ENCODE data around the gene HS2ST1.

The HS2ST1 gene

DNA sequence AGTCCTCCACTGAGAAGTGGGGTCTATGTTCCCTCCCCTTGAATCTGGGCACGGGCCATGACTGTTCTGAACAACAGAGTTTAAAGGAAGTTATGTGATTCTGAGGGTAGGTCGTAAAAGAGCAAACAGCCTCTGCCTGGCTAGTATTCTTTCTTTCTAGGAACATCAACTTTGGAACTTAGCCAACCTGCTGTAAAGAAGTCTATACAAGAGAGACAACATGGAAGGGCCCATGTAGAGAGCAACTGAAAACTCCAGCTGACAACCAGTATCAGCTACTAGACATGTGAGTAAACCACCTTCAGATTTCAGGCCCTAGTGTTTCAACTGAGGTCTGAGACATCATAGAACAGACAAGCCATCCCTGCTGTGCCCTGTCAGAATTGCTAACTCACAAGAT is 8.0 kb upstream of the HS2ST1 start:
- FAIRE-seq (no peak), DNase-seq (ENCODE audit: insufficient read length) (no peak)
- TF ChIP-seq TAF1 (IDR thresholded peaks at IDR 0.05; ENCODE audit: borderline replicate concordance, low read depth, low read length) (no peak), POLR2AphosphoS5 (IDR thresholded peaks at IDR 0.05; ENCODE audit: low read depth, low read length) (no peak), POLR2A (IDR thresholded peaks at IDR 0.05; ENCODE audit: low read depth, low read length) (no peak)

- TF ChIP-seq TAF1 (IDR thresholded peaks at IDR 0.05; ENCODE audit: borderline replicate concordance, low read depth, low read length) = no peak
- no peak for TF ChIP-seq POLR2AphosphoS5 (IDR thresholded peaks at IDR 0.05; ENCODE audit: low read depth, low read length)
- peak; percentile 84 for FAIRE-seq
- no peak for DNase-seq (ENCODE audit: insufficient read length)
These were observed 2.0 kb upstream of the HS2ST1 start for GRCh38 chr1:86912281-86912900.

- DNase-seq (ENCODE audit: insufficient read length) (no peak), FAIRE-seq (no peak)
- no peak for TF ChIP-seq TAF1 (IDR thresholded peaks at IDR 0.05; ENCODE audit: borderline replicate concordance, low read depth, low read length)
These were observed 988 bp upstream of the HS2ST1 start for GRCh38 chr1:86913399-86913895.

DNA sequence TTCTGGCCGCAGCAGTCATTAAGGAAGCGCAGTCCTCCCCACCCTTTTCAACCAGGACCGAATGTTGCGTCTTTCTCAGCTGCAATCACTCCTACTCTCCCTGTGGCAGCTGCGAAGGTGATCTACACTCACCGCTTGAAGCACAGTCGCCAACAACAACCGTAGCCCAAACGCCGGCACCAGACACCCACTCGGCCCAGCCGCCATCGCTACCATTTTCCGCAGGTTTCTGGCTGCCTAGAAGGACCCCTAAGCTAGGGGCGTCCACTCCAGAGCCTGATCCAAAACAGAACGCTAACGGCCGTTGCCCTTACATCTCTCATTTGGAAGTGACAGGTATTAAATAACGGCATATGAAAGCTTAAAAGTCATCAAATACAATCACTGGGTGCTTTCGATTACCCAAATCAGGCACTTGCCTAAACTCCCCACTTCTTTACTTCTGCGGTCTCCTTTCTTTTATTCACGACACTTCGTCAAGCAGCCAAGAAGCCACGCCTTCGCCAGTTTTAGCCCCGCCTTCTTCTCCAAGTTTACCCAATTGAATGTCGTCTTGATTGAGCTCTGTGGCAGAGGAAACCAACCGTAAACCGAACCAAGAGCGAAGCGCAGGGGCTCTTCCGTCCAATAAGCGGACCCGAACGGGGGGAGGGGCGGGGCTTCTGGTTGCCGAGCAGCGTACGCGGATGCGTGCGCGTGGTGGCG is 387 bp upstream of the HS2ST1 start, which contains the start of gene SELENOF:
Gene SELENOF, minus strand, starts transcription at position 231 of the 705 bp plus-strand sequence. Its CDS starts 15 bp downstream, at position 216.
- peak; percentile 73 for DNase-seq (ENCODE audit: insufficient read length)
- peak; percentile 85 for TF ChIP-seq POLR2AphosphoS5 (IDR thresholded peaks at IDR 0.05; ENCODE audit: low read depth, low read length)
- peak; percentile 88 for TF ChIP-seq POLR2A (IDR thresholded peaks at IDR 0.05; ENCODE audit: low read depth, low read length)
- peak; percentile 93; the same call in 1 of the 2 replicates for TF ChIP-seq TAF1 (IDR thresholded peaks at IDR 0.05; ENCODE audit: borderline replicate concordance, low read depth, low read length)
- peak; percentile 96 for FAIRE-seq

DNA sequence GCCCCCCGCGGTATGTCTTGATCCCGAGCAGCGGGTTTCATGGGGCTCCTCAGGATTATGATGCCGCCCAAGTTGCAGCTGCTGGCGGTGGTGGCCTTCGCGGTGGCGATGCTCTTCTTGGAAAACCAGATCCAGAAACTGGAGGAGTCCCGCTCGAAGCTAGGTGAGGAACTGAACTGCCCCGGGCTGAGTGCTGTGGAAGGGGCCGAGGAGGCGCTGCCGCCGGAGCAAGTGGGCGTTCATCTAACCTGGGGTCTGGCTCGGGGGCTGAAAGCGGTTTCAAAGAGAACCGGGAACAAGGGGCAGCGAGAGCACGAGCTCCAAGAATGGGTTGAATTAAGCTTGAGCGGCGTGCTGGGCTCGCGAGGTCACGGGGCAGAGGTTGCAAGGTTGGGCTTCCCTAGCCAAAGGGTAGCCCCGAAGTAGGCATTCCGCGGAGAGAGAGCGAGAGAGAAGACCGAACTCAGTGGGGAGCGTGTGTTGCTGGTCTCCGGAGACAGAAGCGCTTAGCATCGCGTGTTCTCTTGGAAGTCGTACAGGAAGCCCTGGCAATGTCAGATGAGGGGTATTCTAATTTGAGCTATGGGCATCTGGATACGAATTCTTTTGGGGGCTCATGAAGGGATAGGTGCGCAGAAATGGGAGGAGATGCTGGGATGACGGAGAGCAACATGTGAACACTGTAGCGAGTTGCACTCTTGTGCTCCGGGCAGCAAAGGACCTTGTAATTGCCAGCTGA is 732 bp downstream of the HS2ST1 start:
- FAIRE-seq (peak; percentile 82), DNase-seq (ENCODE audit: insufficient read length) (peak; percentile 12)
- no peak for TF ChIP-seq TAF1 (IDR thresholded peaks at IDR 0.05; ENCODE audit: borderline replicate concordance, low read depth, low read length)
- TF ChIP-seq POLR2A (IDR thresholded peaks at IDR 0.05; ENCODE audit: low read depth, low read length) = no peak
- TF ChIP-seq POLR2AphosphoS5 (IDR thresholded peaks at IDR 0.05; ENCODE audit: low read depth, low read length) = no peak

DNA sequence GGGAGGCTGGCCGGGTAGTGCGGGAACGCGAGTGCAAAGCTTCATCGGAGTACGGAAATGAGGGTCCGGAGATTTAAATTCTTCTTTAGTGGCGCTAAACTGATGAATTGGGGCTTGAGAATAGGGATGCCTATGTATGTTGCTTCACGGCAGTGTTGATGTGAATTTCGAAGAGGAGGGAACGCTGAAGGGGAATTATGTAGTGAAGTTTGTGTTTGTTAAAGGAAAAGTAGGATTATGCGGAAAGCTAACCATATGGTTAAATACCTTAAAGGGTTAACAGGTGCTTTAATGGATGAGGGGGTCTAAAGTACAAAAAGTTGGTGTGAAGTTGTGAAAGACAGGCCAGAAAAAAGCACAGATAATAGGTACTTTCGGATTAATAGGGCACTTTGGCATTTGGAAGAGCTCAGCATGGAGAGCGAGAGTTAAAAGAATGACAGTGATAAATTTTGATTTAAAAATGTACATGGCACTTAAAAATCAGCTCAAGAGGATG is 1.4 kb downstream of the HS2ST1 start:
- no peak for TF ChIP-seq TAF1 (IDR thresholded peaks at IDR 0.05; ENCODE audit: borderline replicate concordance, low read depth, low read length)
- no peak for TF ChIP-seq POLR2AphosphoS5 (IDR thresholded peaks at IDR 0.05; ENCODE audit: low read depth, low read length)
- TF ChIP-seq POLR2A (IDR thresholded peaks at IDR 0.05; ENCODE audit: low read depth, low read length) = no peak
- FAIRE-seq (no peak), DNase-seq (ENCODE audit: insufficient read length) (no peak)

- FAIRE-seq (no peak), DNase-seq (ENCODE audit: insufficient read length) (no peak)
- TF ChIP-seq TAF1 (IDR thresholded peaks at IDR 0.05; ENCODE audit: borderline replicate concordance, low read depth, low read length) (no peak), POLR2A (IDR thresholded peaks at IDR 0.05; ENCODE audit: low read depth, low read length) (no peak), POLR2AphosphoS5 (IDR thresholded peaks at IDR 0.05; ENCODE audit: low read depth, low read length) (no peak)
These were observed 2.3 kb downstream of the HS2ST1 start for GRCh38 chr1:86916752-86917151.

- FAIRE-seq (no peak), DNase-seq (ENCODE audit: insufficient read length) (no peak)
- TF ChIP-seq POLR2A (IDR thresholded peaks at IDR 0.05; ENCODE audit: low read depth, low read length) = no peak
- no peak for TF ChIP-seq TAF1 (IDR thresholded peaks at IDR 0.05; ENCODE audit: borderline replicate concordance, low read depth, low read length)
- TF ChIP-seq POLR2AphosphoS5 (IDR thresholded peaks at IDR 0.05; ENCODE audit: low read depth, low read length) = no peak
These were observed 8.0 kb downstream of the HS2ST1 start for GRCh38 chr1:86922445-86922844.

- FAIRE-seq (no peak), DNase-seq (ENCODE audit: insufficient read length) (no peak)
- no peak for TF ChIP-seq POLR2AphosphoS5 (IDR thresholded peaks at IDR 0.05; ENCODE audit: low read depth, low read length)
- no peak for TF ChIP-seq TAF1 (IDR thresholded peaks at IDR 0.05; ENCODE audit: borderline replicate concordance, low read depth, low read length)
- no peak for TF ChIP-seq POLR2A (IDR thresholded peaks at IDR 0.05; ENCODE audit: low read depth, low read length)
These were observed 10.0 kb downstream of the HS2ST1 start for GRCh38 chr1:86924324-86924960.

GRCh38 chr1:86925742-86926141 is 11.3 kb downstream of the HS2ST1 start:
- DNase-seq (ENCODE audit: insufficient read length) = no peak
- TF ChIP-seq TAF1 (IDR thresholded peaks at IDR 0.05; ENCODE audit: borderline replicate concordance, low read depth, low read length) = no peak
- FAIRE-seq = no peak

GRCh38 chr1:86926883-86927282 is 12.4 kb downstream of the HS2ST1 start:
- FAIRE-seq = no peak

More at GRCh38 chr1:86926883-86927282, 12.4 kb downstream of the HS2ST1 start:
- no peak for DNase-seq (ENCODE audit: insufficient read length)
- no peak for TF ChIP-seq POLR2A (IDR thresholded peaks at IDR 0.05; ENCODE audit: low read depth, low read length)
- no peak for TF ChIP-seq POLR2AphosphoS5 (IDR thresholded peaks at IDR 0.05; ENCODE audit: low read depth, low read length)
- TF ChIP-seq TAF1 (IDR thresholded peaks at IDR 0.05; ENCODE audit: borderline replicate concordance, low read depth, low read length) = no peak
